K562 (cell line): ENCODE measurements around the gene OGFR. TPM values are rescaled to one million over a fixed set of nuclear protein-coding genes. Genes with fewer than 3 reads are reported as not detected.

Experiments
- BCOR ChIP-seq: fragments of 450-650 bp; IDR thresholded peaks from 2 replicates; pipeline ENCODE4 v1.6.1; 2016
- BRF1 ChIP-seq: IDR thresholded peaks from 3 replicates; pipeline ENCODE4 v1.6.1; 2011; ENCODE audit warnings: borderline replicate concordance, mild to moderate bottlenecking; ENCODE audit not compliant: insufficient read length; ENCODE audit errors: extremely low read depth
- CHD4 ChIP-seq: fragments of 200-600 bp; sonication (generic); IDR thresholded peaks from 3 replicates; pipeline ENCODE4 v1.6.1; 2012; ENCODE audit warnings: low read depth, mild to moderate bottlenecking, mixed read lengths, low read length, inconsistent platforms; ENCODE audit not compliant: insufficient read depth, insufficient replicate concordance, poor library complexity, severe bottlenecking
- KAT8 ChIP-seq: fragments of 450-650 bp; IDR thresholded peaks from 2 replicates; pipeline ENCODE4 v1.6.1; 2016; ENCODE audit warnings: low read depth, mild to moderate bottlenecking
- KDM5B ChIP-seq: fragments of 200-600 bp; sonication (generic); IDR thresholded peaks from 2 replicates; pipeline ENCODE4 v1.6.1; 2012; ENCODE audit warnings: low read depth, mild to moderate bottlenecking, moderate library complexity, low read length, control low read depth, inconsistent platforms; ENCODE audit not compliant: insufficient replicate concordance
- MXD1 ChIP-seq: fragments of 250-450 bp; sonication (Bioruptor Pico); IDR thresholded peaks from 2 replicates; pipeline ENCODE4 v1.8.0; 2021; ENCODE audit warnings: borderline replicate concordance, mild to moderate bottlenecking, moderate library complexity; ENCODE audit not compliant: poor library complexity, severe bottlenecking
- MYC ChIP-seq, 2 experiments: fragments of 250-450 bp in 1 of 2; sonication (Bioruptor Pico) in 1 of 2; IDR thresholded peaks; 2 replicates each; pipeline versions ENCODE4 v1.5.1 to v1.6.1; 2012 to 2021; ENCODE audit warnings: low read depth in 2 of 2, borderline replicate concordance in 1 of 2, improper control_type of control experiment in 1 of 2, low read length in 1 of 2, mild to moderate bottlenecking in 1 of 2, moderate library complexity in 1 of 2
- NONO ChIP-seq, 2 experiments: fragments of 200-400 bp in 1 of 2; fragments of 450-650 bp in 1 of 2; formaldehyde crosslinking in 1 of 2; IDR thresholded peaks; 2 replicates each; pipeline ENCODE4 v1.6.1; 2017; ENCODE audit warnings: low read depth in 2 of 2, mild to moderate bottlenecking in 2 of 2, moderate library complexity in 2 of 2, low read length in 1 of 2
- NRF1 ChIP-seq, 2 experiments: fragments of 450-650 bp; IDR thresholded peaks in 1 of 2; conservative IDR thresholded peaks in 1 of 2; 2 replicates each; pipeline ENCODE4 v1.6.1; 2014; ENCODE audit warnings: mild to moderate bottlenecking in 2 of 2
- SUPT5H ChIP-seq: fragments of 450-650 bp; IDR thresholded peaks from 2 replicates; pipeline ENCODE4 v1.6.1; 2016
- ZBTB40 ChIP-seq, 2 experiments: fragments of 450-650 bp in 1 of 2; sonication (generic) in 1 of 2; formaldehyde crosslinking in 1 of 2; IDR thresholded peaks; 2 replicates each; pipeline versions ENCODE4 v1.7.1 to v1.9.0; 2016 to 2022; ENCODE audit warnings: inconsistent platforms in 1 of 2, mild to moderate bottlenecking in 1 of 2, missing genetic modification reagents in 1 of 2
- ZFX ChIP-seq: sonication (generic); formaldehyde crosslinking; IDR thresholded peaks from 2 replicates; pipeline ENCODE4 v1.8.0; 2022; ENCODE audit warnings: mild to moderate bottlenecking, missing genetic modification reagents, moderate library complexity
- ZKSCAN3 ChIP-seq: fragments of 250-450 bp; sonication (Bioruptor Pico); IDR thresholded peaks from 2 replicates; pipeline ENCODE4 v1.4.0; 2020
- ZNF655 ChIP-seq: fragments of 250-450 bp; sonication (Bioruptor Pico); IDR thresholded peaks from 2 replicates; pipeline ENCODE4 v1.5.0; 2021
- polyA plus RNA-seq, 8 experiments: library from polyadenylated mRNA; depleted of rRNA in 4 of 8; stranded (reverse) in 5 of 8; unstranded in 3 of 8; fragments of >200 nt; fragmentation: Nextera tagmentation in 2 of 8; fragmentation: Illumina TruSeq in 1 of 8; extraction: Ambion mirVana in 2 of 8; extraction: Trizol in 1 of 8; gene quantifications; 2 replicates each; pipeline versions ENCODE4 v1.2.1 to v1.2.3, GENCODE V29; 2011 to 2014; ENCODE audit warnings: inconsistent platforms in 1 of 8, missing spikeins in 1 of 8
- total RNA-seq, 7 experiments: library from RNA; depleted of rRNA in 6 of 7; stranded (reverse); fragments of >200 nt in 6 of 7; fragmentation: Illumina TruSeq in 2 of 7; extraction: Trizol in 2 of 7; gene quantifications; 2 replicates each; pipeline versions ENCODE4 v1.2.1 to v1.2.3, GENCODE V29; 2011 to 2021; ENCODE audit warnings: low replicate concordance in 1 of 7

Gene OGFR
- total and polyA plus RNA-seq, 9 of the 15 experiments (the other 6 are each of a cell fraction or from before 2014, with no cell fraction given), result 0.39 to 56.3 (median 17.5) TPM

DNA sequence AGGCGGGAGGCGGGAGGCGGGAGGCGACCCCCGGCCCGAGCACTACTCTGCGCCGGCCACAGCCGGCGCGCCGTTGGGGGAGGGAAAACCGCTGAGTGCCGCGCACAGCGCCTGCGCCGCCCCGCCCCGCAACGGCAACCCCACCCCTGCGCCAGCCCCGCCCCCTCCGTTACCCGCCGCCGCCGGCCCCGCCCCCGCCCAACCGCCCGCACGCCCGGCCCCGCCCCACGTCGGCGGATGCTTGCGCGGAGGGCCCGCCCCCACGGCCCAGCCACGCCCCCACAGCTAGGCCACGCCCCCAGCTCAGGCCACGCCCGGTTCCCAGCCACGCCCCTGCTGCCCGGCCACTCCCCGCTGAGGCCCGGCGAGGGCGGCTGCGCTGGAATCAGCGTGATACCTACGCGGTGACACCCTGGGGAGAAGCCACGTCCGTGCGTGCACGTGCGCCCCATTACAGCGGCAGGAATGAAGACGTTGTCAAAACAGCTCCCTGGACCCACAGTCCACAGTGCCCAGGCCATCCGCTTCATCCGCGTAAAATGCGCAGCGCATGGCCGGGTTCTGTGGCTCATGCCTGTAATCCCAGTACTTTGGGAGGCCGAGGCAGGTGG, 57.2 kb downstream of the OGFR start, which contains the start of gene TCFL5 (continued):
- TF ChIP-seq MXD1 (CRISPR knock-in tag), result peak; percentile 80
- peak; percentile 56; the same call in 1 of the 2 replicates for TF ChIP-seq BCOR
- no peak for TF ChIP-seq BRF1
- peak; percentile 75 for TF ChIP-seq SUPT5H
- TF ChIP-seq ZFX (CRISPR knock-in tag), result peak; percentile 68
- TF ChIP-seq MYC (IDR thresholded peaks at IDR 0.05; ENCODE audit: low read depth, low read length), result peak; percentile 79
- TF ChIP-seq MYC (CRISPR knock-in tag; IDR thresholded peaks at IDR 0.05; ENCODE audit: borderline replicate concordance, low read depth), result peak; percentile 76; the same call in 1 of the 2 replicates
- no peak for TF ChIP-seq KAT8
- no peak for TF ChIP-seq CHD4
- peak; percentile 43 for TF ChIP-seq KDM5B
- peak; percentile 89 to 91 for TF ChIP-seq NRF1 (conservative IDR thresholded peaks at IDR 0.05 in 1 of 2, IDR thresholded peaks at IDR 0.05 in 1 of 2)
- no peak for TF ChIP-seq ZNF655
- TF ChIP-seq ZKSCAN3 (CRISPR knock-in tag), result no peak
- TF ChIP-seq NONO (IDR thresholded peaks at IDR 0.05; ENCODE audit: low read depth in 2 of 2, low read length in 1 of 2), result peak in 1 of 2 experiments; percentile 19; a peak in 1 of 4 replicates
- peak; percentile 51; the same call in 1 of the 2 replicates for TF ChIP-seq ZBTB40 (IDR thresholded peaks at IDR 0.05)
- TF ChIP-seq ZBTB40 (CRISPR knock-in tag; IDR thresholded peaks at IDR 0.05), result no peak
